H1 (cell line): ENCODE measurements around the gene CCDC60. TPM values are rescaled to one million over a fixed set of nuclear protein-coding genes. Genes with fewer than 3 reads are reported as not detected.

ENCODE experiments used
- BRCA1 ChIP-seq: IDR thresholded peaks from 2 replicates; pipeline ENCODE4 v1.6.1; 2012; ENCODE audit warnings: low read depth, low read length, improper control_type of control experiment
- CBX8 ChIP-seq: fragments of 300-800, 300-1000 bp; sonication (generic); IDR thresholded peaks from 2 replicates; pipeline ENCODE4 v1.7.1; 2016; ENCODE audit warnings: low read depth, low read length, borderline replicate concordance
- CHD1 ChIP-seq: IDR thresholded peaks from 2 replicates; pipeline ENCODE4 v1.6.1; 2012; ENCODE audit warnings: low read depth, low read length, improper control_type of control experiment
- CREB1 ChIP-seq: IDR thresholded peaks from 2 replicates; pipeline ENCODE4 v1.6.1; 2012; ENCODE audit warnings: inconsistent platforms
- KDM4A ChIP-seq: IDR thresholded peaks from one replicate; pipeline ENCODE4 v1.7.1; 2012; ENCODE audit warnings: low read depth, mild to moderate bottlenecking, moderate library complexity, low read length, inconsistent platforms; ENCODE audit not compliant: severe bottlenecking
- SAP30 ChIP-seq: fragments of 300-600 bp; sonication (generic); IDR thresholded peaks from 2 replicates; pipeline ENCODE4 v1.7.1; 2012; ENCODE audit warnings: low read length, moderate library complexity, mild to moderate bottlenecking, inconsistent platforms; ENCODE audit not compliant: insufficient read depth, insufficient replicate concordance
- SP4 ChIP-seq: IDR thresholded peaks from 2 replicates; pipeline ENCODE4 v1.6.1; 2012; ENCODE audit warnings: low read length, inconsistent platforms
- SUZ12 ChIP-seq: fragments of 200-600 bp; sonication (generic); IDR thresholded peaks from 2 replicates; pipeline ENCODE4 v1.6.1; 2012; ENCODE audit warnings: mild to moderate bottlenecking, inconsistent platforms, low read length, moderate library complexity, mixed read lengths
- TEAD4 ChIP-seq: IDR thresholded peaks from 2 replicates; pipeline ENCODE4 v1.6.1; 2012; ENCODE audit warnings: low read depth, low read length, inconsistent platforms, mixed read lengths
- polyA plus RNA-seq, 7 experiments: library from polyadenylated mRNA; depleted of rRNA in 3 of 7; stranded (reverse) in 5 of 7; unstranded in 2 of 7; fragments of >200 nt in 5 of 7; fragments of 200-250 nt in 2 of 7; gene quantifications; 1 replicate in 5 of 7; 2 replicates in 1 of 7; 4 replicates in 1 of 7; pipeline versions ENCODE4 v1.2.1 to v1.2.3, GENCODE V29; 2011 to 2013; ENCODE audit warnings: missing spikeins in 2 of 7, mixed read lengths in 2 of 7
- total RNA-seq: library from RNA; stranded (reverse); fragmentation: NEBNext Ultra II Directional; extraction: Animal tissue kit (Norgen Biotek cat#: 25700); gene quantifications from 2 replicates; pipeline ENCODE4 v1.2.1, GENCODE V29; 2021

The CCDC60 gene
- total and polyA plus RNA-seq, 2 of the 8 experiments (the other 6 are each of a cell fraction or from before 2014, with no cell fraction given), result 0.05 TPM; not detected in 1

DNA sequence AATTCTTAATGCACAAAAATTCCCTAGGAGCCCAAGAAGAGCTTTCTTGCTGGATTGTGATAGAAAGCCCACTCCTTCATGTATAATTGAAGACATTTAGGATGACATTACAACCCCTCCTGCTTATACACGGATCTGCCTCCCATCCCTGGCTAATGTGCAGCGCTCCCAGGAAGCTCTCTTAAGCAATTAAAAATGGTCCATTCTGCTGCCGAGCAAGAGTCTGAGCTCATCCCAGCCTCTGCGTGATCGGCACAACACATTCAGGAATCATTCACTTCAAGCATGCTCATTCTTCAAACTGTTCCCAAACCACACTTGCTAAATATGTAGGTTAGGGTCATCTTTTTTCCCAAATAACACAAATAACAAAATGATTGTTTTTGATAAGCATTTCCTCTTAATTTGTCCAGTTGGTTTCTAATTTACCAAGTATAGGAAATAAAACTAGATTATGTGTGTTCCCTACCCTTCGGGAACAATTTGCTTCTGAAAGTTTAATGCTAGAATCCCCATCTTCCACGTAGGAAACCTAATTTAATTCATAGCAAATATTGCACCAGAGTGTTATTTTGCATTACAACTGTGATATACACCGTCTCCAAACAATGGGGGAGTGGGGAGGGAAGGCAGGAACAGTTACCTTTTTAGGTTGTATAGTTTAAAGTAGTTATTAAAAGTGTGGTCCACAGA, 241.7 kb downstream of the CCDC60 start (continued):
- TF ChIP-seq CREB1 (no peak), TEAD4 (no peak), KDM4A (no peak), SUZ12 (no peak), CBX8 (no peak), CHD1 (no peak), SP4 (no peak), SAP30 (no peak), BRCA1 (no peak)
